Measurements from ENCODE around the gene F13B.
"Not testable (repeated sequence)": the region's sequence is repeated elsewhere in the genome, so short reads cannot be mapped to it uniquely, and the experiment has no call there.

F13B gene, protein sequence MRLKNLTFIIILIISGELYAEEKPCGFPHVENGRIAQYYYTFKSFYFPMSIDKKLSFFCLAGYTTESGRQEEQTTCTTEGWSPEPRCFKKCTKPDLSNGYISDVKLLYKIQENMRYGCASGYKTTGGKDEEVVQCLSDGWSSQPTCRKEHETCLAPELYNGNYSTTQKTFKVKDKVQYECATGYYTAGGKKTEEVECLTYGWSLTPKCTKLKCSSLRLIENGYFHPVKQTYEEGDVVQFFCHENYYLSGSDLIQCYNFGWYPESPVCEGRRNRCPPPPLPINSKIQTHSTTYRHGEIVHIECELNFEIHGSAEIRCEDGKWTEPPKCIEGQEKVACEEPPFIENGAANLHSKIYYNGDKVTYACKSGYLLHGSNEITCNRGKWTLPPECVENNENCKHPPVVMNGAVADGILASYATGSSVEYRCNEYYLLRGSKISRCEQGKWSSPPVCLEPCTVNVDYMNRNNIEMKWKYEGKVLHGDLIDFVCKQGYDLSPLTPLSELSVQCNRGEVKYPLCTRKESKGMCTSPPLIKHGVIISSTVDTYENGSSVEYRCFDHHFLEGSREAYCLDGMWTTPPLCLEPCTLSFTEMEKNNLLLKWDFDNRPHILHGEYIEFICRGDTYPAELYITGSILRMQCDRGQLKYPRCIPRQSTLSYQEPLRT

DNA sequence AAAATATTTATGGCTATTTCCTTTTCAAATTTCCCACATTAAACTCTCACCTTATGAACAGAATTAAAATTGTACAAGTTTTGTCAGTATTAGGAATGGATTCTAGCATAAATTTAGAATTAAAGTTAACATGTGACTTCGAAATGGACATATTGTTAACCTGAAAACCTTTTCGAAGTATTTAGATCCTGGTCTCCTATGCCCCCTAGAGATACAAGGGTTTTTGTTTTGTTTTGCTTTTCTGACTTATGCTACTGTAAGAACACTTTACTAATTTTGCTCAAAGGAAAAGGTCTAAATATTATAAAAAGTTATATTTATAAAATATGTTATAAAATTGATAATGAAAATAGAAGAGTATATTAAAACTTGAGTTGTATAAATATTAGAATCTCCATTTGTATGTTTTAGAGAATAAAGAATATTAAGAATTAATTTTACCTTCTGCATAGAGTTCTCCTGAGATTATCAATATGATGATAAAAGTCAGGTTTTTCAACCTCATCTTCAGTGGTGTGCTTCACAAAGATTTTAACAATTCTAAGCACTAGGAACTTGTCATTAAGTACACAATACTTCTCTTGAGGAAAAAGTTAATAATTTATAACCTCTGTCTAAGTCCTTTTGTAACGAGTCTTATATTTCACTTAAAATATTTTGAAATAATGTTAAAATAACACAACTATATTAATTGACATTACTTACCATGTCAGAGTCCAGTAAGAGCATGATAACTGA is at the start of gene F13B:
Gene F13B (minus strand): TSS at position 542 of the 738 bp plus-strand sequence. CDS start 37 bp downstream, at position 505.
- no peak for DNase-seq

DNA sequence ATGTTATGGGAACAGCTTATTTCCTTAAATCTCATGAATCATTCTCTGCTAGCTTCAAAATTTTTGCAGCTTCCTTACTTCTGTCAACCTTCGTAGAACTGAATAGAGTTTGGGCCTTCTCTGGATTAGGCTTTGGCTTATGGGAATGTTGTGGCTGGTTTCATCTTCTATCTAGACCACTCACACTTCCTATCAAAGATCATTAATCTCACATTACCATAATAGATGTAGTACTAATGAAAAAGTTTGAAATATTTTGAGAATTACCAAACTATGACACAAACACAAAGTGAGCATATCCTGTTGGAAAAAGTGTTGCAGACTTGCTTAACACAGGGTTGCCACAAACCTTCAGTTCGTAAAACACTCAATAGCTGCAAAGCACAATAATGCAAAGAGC is 49.1 kb upstream of the F13B start:
- no peak for DNase-seq

DNA sequence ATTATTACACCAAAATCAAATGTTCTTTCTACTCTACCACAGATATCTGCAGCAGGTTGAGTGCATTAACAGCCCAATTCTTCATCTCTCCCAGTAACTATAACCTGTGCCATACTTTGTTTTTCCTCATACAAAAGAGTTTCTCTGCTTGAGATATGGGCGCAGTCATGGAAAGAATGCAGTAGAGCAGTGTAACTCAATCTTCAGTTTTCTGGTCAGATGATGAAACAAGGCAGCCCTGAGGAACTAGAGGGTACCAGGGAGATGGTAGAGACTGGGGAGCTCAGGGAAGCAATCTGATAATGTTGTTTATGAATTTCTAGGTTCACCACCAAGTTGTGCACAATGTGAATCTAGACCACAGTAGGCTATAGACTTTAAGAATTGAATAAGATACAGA is 39.8 kb upstream of the F13B start:
- no peak for DNase-seq

DNA sequence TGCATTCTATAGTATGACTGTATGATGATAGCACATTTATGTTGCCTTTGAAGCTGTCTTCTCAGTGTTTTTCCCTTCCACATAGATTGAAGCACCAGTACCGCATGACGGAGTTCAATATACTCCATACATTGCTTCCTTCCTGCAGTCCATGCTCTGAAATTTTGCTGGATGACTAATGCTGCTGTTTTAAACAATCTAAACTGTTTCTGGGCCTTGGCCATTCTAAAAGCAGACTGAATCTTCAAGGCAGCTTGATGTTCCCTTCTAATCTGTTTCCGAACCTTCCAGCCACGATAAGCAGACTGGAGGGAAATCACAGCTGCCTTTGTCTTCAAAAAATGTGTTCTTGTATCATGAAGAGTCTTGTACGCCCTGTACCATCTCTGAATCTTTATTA is 36.2 kb upstream of the F13B start:
- DNase-seq: no peak

DNA sequence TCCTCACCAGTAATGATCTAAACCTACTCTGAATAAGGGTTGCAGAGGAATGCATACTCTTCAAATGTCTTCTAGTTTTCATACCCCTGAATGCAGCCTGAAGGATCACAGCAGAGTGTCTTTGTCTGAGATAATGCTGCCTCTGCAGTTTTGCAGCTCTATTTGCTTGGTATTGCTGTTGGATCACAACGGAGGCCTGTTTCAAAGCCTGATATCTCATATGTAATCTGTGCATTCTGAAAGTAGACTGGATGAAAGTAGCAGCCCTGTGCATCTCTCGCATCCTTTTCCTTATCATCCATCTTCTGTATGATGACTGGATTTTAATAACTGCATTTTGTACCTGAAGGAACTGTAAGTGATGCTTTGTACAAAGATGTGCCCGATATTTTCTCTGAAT is 34.9 kb upstream of the F13B start:
- no peak for DNase-seq

DNA sequence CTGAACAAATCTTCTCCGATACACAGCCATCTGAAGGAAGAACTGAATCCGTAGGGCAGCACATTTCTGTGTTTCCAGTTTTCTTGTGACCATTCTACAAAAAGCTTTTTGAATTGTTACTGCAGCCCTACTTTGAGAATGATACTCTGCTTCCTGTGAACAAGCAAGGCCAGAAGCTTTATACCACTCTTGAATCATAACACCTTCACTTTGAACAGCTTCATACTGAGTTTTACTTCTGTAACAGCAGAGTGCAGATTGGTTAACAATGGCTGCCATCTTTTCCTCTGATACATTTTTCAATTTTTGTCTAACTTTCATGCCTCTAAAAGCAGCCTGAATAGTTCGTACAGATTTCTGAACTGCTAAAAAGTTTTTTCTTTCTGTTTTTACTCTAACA is 33.6 kb upstream of the F13B start:
- DNase-seq: no peak

DNA sequence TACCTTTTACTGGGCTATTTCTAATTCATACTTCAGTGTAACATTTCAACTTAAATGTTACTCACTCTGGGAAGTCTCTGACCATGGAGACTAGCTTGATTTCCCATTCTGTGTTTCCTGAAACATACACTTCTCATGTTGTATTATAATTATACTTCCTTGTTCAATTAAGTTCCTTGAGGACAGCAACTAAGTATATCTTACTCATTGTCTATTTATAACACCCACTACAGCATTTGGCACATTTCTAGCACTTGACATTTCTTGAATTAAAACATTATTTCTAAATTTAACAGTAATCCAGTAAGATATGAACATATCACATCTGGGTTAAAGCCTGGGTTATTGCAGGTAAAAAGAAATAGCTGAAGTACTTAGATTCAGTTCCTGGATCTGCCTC is 32.4 kb upstream of the F13B start:
- no peak for DNase-seq

DNA sequence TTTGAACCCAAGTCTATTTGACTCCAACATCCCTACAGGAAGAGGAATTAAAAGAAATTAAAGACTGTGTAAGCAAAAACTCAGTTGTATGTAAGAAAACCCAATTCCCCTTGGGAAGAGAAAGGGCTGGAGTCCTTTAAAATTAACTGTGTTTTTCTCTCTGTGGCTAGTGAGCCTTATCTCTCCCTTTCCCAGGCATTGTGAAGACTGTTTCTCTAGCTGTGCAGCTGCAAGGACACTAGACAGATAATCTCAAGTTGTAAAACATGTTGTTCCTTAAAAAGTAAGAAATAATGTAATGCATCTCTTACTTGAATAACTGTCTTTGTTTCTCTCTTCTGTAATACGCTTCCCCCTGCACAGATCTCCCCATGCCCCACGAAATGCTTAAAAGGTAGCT is 29.9 kb upstream of the F13B start:
- DNase-seq: not testable (repeated sequence)

DNA sequence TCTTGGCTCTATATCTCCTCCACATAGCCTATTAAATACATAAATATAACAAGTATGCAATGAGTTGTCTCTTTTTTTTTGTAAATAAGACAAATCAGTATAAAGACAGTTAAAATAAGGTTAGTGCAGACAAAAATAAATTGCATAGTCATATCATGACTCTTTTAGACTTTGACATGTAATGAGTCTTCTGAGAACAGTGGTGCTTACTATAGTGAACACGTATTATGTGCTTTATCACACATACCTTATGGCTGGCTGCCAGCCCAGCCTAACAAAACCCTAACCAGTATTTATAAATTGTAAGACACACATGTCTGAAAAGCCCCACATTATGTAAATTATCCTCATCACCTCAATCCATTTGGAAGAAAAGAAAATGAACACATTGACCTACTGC is 29.1 kb upstream of the F13B start:
- DNase-seq: no peak

DNA sequence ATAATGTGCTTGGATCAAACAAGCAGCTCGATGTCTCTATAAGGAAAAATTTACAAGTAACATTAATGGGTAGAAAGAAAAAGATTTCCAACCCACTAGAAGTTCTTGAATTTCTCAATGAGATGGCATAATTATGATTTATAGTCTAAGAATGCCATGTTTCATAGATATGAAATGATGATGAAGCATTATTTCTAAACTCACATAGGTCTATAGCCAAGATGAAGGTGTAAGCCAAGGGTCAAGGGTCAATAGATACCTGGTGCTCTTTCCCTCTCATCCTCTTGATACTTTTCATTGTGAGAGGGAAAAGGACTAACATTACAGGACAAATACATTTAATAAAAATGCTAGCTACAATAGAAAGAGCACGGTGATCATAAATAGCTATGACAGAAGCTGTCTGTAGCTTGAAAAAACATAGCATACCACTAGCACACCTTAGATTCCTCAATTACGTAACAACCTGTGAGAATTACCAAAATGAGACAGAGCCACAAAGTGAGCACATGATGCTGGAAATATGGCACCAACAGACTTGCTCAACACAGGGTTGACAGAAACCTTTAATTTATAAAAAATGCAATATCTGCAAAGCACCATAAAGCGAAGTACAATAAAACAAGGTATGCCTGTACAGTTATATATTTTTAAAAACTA is 26.3 kb upstream of the F13B start:
- no peak for DNase-seq

DNA sequence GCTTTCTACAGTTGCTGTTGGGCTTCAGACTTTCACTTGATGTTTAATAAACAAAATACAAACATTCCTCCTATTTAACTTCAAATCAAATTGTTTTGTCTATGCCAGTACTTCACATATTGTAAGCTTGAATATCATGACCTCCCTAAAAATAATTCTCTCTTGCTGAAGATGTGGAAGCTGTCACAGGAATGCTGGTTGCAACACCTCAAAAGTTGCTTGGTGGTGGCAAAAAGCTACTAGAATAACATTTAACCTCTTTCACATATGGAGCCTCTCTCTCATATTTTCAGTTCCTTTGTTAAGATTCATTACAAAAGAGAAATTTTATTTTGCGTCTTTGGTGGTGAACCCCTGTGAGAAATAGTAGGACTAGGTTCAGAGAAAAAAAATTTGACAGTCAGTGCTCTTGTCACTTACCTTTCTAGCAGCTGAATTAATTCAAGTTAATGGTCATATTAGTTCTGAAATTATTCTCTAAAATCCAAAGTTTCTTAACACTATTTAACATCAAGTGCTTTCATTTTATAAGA is 25.5 kb upstream of the F13B start:
- DNase-seq: no peak

DNA sequence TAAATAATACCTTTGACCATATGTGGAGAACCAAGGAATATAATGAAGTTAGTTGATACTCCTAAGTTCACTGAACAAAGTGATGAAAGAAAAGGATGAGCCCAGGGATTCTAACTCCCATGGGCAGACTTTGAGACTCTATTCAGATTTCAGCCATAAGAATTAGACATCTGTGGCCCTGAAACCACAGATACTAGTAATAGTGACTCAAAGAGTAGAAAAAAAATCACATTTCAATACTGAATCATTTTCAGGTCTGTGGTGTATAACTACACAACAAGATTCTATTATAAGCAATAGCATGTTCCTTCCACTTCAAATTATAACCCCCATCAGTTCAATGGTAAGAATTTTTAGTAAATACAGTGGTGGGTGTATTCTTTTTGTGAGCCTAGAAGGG is 16.4 kb upstream of the F13B start:
- DNase-seq: no peak

DNA sequence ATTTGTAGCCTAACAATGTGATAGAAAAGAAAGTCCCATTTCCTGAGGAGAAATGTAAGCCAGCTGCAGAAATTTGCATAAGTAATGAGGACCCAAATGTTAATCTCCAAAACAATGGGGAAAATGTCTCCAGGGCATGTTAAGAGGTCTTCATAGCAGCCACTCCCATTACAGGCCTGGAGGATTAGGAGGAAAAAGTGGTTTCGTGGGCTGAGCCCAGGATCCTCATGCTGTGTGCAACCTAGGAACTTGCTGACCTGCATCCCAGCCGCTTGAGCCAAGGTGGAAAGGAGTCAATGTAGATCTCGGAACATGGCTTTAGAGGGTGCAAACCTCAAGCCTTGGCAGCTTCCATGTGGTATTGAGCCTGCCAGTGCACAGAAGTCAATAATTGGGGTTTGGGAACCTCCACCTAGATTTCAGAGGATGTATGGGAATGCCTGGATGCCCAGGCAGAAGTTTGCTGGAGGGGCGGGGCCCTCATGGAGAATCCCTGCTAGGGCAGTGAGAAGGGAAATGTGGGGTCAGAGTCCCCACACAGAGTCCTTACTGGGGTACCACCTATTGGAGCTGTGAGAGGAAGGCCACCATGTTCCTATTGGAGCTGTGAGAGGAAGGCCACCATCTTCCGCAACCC is 14.2 kb upstream of the F13B start:
- no peak for DNase-seq

DNA sequence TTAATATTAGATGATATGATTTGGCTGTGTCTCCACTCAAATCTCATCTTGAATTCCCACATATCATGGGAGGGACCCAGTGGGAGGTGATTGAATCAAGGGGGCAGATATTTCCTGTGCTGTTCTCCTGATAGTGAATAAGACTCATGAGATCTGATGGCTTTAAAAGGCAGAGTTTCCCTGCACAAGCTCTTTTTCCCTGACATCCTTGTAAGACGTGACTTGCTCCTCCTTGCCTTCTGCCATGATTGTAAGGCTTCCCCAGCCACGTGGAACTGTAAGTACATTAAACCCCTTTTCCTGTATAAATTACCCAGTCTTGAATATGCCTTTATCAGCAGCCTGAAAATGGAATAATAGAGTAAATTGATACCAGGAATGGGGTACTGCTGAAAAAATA is 13.3 kb upstream of the F13B start:
- no peak for DNase-seq

DNA sequence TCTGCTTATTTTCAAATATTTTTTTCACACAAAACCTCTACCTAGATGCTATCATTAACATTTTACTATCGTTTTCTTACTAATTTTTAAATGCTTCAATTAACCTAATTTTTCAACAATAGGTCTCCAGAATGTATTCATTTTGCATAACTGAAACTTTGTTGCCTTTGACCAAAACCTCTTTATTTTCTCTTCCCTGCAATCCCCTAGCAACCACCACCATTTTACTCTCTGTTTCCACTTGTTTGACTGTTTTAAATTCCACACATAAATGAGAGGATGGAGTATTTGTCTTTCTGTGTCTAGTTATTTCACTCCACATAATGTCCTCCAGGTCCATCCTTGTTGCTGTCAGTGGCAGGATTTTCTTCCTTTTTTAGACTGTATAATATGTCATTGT is 9.5 kb upstream of the F13B start:
- no peak for DNase-seq

DNA sequence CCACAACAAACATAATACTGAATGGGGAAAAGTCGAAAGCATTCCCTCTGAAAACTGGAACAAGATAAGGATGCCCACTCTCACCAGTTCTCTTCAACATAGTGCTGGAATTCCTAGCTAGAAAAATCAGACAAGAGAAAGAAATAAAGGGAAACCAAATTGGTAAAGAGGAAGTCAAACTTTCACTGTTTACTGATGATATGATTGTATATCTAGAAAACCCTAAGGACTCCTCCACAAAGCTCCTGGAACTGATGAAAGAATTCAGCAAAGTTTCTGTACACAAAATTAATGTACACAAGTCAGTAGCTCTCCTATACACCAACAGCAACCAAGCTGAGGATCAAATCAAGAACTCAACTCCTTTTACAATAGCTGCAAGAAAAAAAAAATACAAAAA is 6.9 kb upstream of the F13B start:
- DNase-seq: no peak

DNA sequence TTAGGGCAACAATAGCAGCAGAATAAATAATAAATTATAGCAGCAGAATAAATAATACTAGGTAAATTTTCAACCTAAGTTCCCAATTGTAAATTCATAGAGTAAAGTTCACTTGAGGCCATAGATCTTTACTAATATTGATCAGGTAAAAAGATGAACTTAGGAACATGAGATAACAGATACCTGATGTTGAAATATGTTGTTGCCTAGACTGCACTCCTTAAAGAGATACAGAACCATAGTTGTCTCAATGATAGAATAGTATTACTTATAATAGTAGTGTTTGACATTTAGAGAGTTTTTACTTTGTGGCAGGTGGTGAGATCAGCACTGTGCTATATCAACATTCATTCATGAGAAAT is 378 bp upstream of the F13B start:
- no peak for DNase-seq

DNA sequence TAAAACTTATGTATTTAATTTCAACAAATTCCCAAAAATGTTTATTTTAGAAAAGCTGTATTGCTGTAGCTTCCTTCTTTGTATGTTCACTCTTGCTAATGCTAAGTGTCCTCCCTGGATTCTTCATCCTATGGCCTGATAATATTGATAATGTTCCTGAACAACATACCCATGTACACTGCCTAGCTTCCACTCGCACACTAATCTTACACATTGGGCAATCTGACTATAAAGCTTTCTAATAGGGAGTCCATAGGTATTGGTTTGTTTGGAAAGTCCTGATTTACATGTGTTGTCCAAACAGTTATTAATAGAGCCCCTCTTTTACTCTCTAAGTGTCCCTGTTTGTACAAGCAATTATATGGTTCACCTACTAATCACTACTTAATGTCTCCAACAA is 783 bp downstream of the F13B start:
- DNase-seq: no peak

DNA sequence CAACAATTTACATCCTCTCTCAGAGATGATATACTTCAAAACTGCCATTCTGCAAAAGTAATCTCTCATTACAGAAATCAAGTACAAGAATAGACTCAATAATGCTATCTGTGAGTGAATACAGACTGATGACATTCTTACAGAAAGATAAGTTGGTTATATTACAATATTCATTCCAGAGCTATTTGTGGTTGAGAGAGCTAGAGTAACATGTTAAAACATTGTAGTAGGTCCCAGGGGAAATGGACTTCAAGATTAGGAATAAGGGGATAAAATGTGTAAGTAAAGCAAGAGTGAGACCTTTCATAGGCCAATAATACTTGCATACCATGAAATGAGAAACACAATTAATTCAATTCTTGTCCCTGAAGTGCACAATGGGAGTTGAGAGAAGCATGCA is 1.5 kb downstream of the F13B start:
- no peak for DNase-seq

DNA sequence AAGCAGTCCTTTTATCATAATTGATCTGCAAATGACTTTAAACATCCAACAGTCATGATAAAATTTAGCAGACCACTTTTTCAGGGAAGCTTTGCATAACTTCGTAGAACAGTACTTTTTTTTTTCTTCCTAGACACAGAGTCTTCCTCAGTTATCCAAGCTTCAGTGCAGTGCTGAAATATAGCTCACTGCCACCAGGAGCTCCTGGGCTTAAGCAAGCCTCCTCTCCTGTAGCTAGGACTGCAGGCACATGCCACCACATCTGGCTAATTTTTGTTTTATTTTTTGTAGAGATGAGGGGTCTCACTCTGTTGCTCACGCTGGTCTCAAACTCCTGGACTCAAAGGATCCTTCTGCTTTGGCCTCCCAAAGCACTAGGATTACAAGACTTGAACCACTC is 3.8 kb downstream of the F13B start:
- no peak for DNase-seq

DNA sequence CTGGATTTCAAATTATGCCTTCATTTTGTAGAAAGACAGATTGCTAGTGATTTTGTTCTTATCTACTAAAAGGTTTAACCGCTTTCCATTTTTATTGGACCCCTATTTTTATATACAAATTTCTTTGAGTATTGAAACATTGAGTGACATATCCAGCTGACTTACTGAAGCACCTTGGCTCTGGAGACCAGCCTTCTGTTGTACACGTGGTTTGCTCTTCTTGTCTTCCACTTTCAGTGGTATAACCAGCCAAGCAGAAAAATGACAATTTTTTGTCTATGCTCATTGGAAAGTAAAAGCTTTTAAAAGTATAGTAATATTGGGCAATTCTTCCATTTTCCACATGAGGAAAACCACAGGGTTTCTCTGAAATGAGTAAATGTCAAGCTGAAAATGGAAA is 4.4 kb downstream of the F13B start:
- DNase-seq: no peak

DNA sequence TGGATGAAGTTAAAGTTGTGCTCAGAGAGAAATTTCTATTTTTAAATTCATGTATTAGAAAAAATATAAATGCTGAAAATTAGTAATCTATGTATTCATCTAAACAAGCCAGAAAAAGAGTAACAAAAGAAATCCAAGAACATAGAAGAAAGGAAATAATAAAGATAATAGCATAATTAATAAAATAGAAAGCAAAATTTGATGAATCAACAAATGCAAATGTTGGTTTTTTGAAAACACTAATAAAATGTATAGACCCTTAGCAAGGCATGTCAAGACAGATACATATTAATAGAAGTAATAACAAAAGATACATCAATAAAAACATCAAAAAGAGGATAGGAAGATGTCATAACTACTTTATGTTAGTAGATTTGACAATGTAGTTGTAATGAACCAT is 18.0 kb downstream of the F13B start:
- no peak for DNase-seq

Data from NCI-H2171 (cell line).